Activated T-helper 17 cell treated with anti-CD3 and anti-CD28 coated beads, Interleukin-2, amount 50 U/mL, for 72 hours (primary cell): ENCODE data around the gene ARFIP1. TPM values are rescaled to one million over a fixed set of nuclear protein-coding genes. Genes with fewer than 3 reads are reported as not detected.

Experiments
- ATAC-seq: fragments of 150-1000 bp; cut with Tn5 transposase; replicated peaks from 2 replicates; pipeline ENCODE4 v1.10.0; 2021; ENCODE audit warnings: mild to moderate bottlenecking, moderate library complexity
- H3K27ac Mint-ChIP-seq: one replicate; pipeline ENCODE4 v1.8.0; 2022; ENCODE audit warnings: mixed read lengths
- H3K27me3 Mint-ChIP-seq: one replicate; pipeline ENCODE4 v1.8.0; 2022; ENCODE audit warnings: mixed read lengths
- H3K36me3 Mint-ChIP-seq: one replicate; pipeline ENCODE4 v1.8.0; 2022; ENCODE audit warnings: low read depth, mild to moderate bottlenecking, mixed read lengths
- H3K4me1 Mint-ChIP-seq: one replicate; pipeline ENCODE4 v1.8.0; 2022; ENCODE audit warnings: mixed read lengths
- H3K4me3 Mint-ChIP-seq: one replicate; pipeline ENCODE4 v1.8.0; 2022; ENCODE audit warnings: mild to moderate bottlenecking, mixed read lengths
- H3K9me3 Mint-ChIP-seq: one replicate; pipeline ENCODE4 v1.8.0; 2022; ENCODE audit warnings: mixed read lengths
- total RNA-seq, 2 donors: library from RNA; stranded (reverse); gene quantifications; one replicate each; pipeline ENCODE4 v1.2.3, GENCODE V29; 2022

Gene ARFIP1
- total RNA-seq, 2 donors from 2014 or later, result 11.4 to 14.0 TPM

GRCh38 chr4:152776352-152776751, 3.4 kb upstream of the ARFIP1 start:
- Mint-ChIP-seq H3K4me3 (no peak overlapping the region), H3K27me3 (peaks cover 3% of the 10 kb centered on the region), H3K4me1 (peaks cover 8% of the 10 kb centered on the region), H3K9me3 (no peaks in the 10 kb centered on the region), H3K36me3 (peaks cover 7% of the 10 kb centered on the region), H3K27ac (no peak overlapping the region)
- no peak for ATAC-seq

- Mint-ChIP-seq H3K36me3 (peaks cover 7% of the 10 kb centered on the region), H3K9me3 (no peaks in the 10 kb centered on the region), H3K4me1 (peaks cover 12% of the 10 kb centered on the region), H3K27ac (no peak overlapping the region), H3K27me3 (peaks cover 3% of the 10 kb centered on the region), H3K4me3 (no peak overlapping the region)
- ATAC-seq, result no peak
These were observed 2.3 kb upstream of the ARFIP1 start for GRCh38 chr4:152777488-152777887.

GRCh38 chr4:152778656-152779512, 870 bp upstream of the ARFIP1 start:
- Mint-ChIP-seq H3K36me3 (peaks cover 7% of the 10 kb centered on the region), H3K4me3 (peak overlapping the region; percentile 91), H3K9me3 (no peaks in the 10 kb centered on the region)

GRCh38 chr4:152780267-152780778, 569 bp downstream of the ARFIP1 start:
- no peaks in the 10 kb centered on the region for H3K9me3 Mint-ChIP-seq
- H3K4me3 Mint-ChIP-seq, result peak overlapping the region; percentile 91
- H3K27me3 Mint-ChIP-seq, result peaks cover 3% of the 10 kb centered on the region
- peaks cover 12% of the 10 kb centered on the region for H3K4me1 Mint-ChIP-seq
- ATAC-seq, result no peak
- H3K36me3 Mint-ChIP-seq, result peaks cover 7% of the 10 kb centered on the region
- H3K27ac Mint-ChIP-seq, result peak overlapping the region; percentile 99

More at GRCh38 chr4:152778656-152779512, 870 bp upstream of the ARFIP1 start:
- H3K4me1 Mint-ChIP-seq, result peaks cover 12% of the 10 kb centered on the region
- ATAC-seq, result no peak
- peaks cover 3% of the 10 kb centered on the region for H3K27me3 Mint-ChIP-seq
- H3K27ac Mint-ChIP-seq, result peak overlapping the region; percentile 99

- H3K9me3 Mint-ChIP-seq, result no peaks in the 10 kb centered on the region
- no peak overlapping the region for H3K4me3 Mint-ChIP-seq
- peaks cover 4% of the 10 kb centered on the region for H3K36me3 Mint-ChIP-seq
- no peaks in the 10 kb centered on the region for H3K27me3 Mint-ChIP-seq
- H3K27ac Mint-ChIP-seq, result no peak overlapping the region
- peaks cover 26% of the 10 kb centered on the region for H3K4me1 Mint-ChIP-seq
- no peak for ATAC-seq
These were observed 5.0 kb downstream of the ARFIP1 start for GRCh38 chr4:152784490-152785350.

- peak overlapping the region; percentile 26 for H3K27ac Mint-ChIP-seq
- H3K4me1 Mint-ChIP-seq, result peaks cover 23% of the 10 kb centered on the region
- H3K36me3 Mint-ChIP-seq, result no peaks in the 10 kb centered on the region
- no peak for ATAC-seq
- H3K9me3 Mint-ChIP-seq, result no peaks in the 10 kb centered on the region
- peak overlapping the region; percentile 34 for H3K4me3 Mint-ChIP-seq
- no peaks in the 10 kb centered on the region for H3K27me3 Mint-ChIP-seq
These were observed 6.2 kb downstream of the ARFIP1 start for GRCh38 chr4:152785639-152786615.

GRCh38 chr4:152786627-152787026, 6.9 kb downstream of the ARFIP1 start:
- H3K4me1 Mint-ChIP-seq, result peaks cover 20% of the 10 kb centered on the region
- H3K9me3 Mint-ChIP-seq, result no peaks in the 10 kb centered on the region
- peak overlapping the region; percentile 26 for H3K27ac Mint-ChIP-seq
- no peak for ATAC-seq
- peak overlapping the region; percentile 34 for H3K4me3 Mint-ChIP-seq
- no peaks in the 10 kb centered on the region for H3K27me3 Mint-ChIP-seq
- H3K36me3 Mint-ChIP-seq, result no peaks in the 10 kb centered on the region

DNA sequence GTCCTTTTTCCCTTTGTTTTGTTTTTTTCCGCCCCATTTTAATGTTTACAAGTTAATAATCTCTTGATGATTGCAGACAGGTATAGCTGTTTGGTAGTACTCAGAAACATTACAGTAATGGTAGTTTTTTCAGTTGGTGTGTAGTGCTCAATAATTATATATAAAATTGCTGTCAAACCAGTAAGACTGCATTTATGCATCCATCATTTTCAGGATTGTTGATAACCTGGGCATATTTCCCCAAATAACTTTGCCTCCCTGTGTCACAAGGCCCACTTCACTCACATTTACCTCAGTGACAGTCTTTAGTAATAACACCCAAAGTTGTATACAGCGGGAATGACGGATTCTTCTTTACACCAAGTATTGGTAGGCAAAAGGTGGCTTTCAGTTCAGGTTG, 16.1 kb downstream of the ARFIP1 start:
- Mint-ChIP-seq H3K27ac (no peak overlapping the region), H3K4me3 (no peak overlapping the region), H3K36me3 (no peaks in the 10 kb centered on the region)

DNA sequence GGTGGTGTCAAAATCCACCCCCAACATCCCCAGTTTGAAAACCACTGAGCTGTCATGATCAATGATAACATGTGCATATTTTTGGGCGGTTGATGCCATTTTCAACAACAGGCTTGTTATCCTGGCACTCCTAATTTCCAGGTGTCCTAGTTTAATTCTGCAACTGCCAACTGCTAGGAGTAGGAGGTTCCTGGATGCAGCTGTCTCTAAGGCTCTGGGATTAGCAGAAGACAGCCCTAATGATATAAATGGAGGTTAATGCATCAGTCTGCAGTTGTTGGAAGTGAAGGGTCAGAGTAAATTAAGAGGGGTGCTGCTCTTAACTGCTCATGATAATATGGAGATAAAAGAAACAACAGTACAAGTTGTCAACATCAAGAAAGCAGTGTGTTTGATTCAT, 23.8 kb downstream of the ARFIP1 start:
- Mint-ChIP-seq H3K4me1 (peaks cover 12% of the 10 kb centered on the region), H3K9me3 (no peaks in the 10 kb centered on the region), H3K27ac (no peak overlapping the region), H3K36me3 (peaks cover 6% of the 10 kb centered on the region), H3K27me3 (no peaks in the 10 kb centered on the region), H3K4me3 (no peak overlapping the region)
- ATAC-seq, result no peak

More for the DNA sequence above, 16.1 kb downstream of the ARFIP1 start:
- no peak for ATAC-seq
- Mint-ChIP-seq H3K27me3 (no peaks in the 10 kb centered on the region), H3K9me3 (no peaks in the 10 kb centered on the region), H3K4me1 (no peaks in the 10 kb centered on the region)

GRCh38 chr4:152805071-152805650, 25.4 kb downstream of the ARFIP1 start:
- Mint-ChIP-seq H3K27ac (peak overlapping the region; percentile 39), H3K4me3 (no peak overlapping the region), H3K27me3 (no peaks in the 10 kb centered on the region), H3K36me3 (peaks cover 8% of the 10 kb centered on the region), H3K4me1 (peaks cover 12% of the 10 kb centered on the region), H3K9me3 (no peaks in the 10 kb centered on the region)
- ATAC-seq, result no peak

GRCh38 chr4:152805818-152806217, 26.1 kb downstream of the ARFIP1 start:
- H3K27ac Mint-ChIP-seq, result peak overlapping the region; percentile 39
- H3K4me3 Mint-ChIP-seq, result no peak overlapping the region
- no peak for ATAC-seq

DNA sequence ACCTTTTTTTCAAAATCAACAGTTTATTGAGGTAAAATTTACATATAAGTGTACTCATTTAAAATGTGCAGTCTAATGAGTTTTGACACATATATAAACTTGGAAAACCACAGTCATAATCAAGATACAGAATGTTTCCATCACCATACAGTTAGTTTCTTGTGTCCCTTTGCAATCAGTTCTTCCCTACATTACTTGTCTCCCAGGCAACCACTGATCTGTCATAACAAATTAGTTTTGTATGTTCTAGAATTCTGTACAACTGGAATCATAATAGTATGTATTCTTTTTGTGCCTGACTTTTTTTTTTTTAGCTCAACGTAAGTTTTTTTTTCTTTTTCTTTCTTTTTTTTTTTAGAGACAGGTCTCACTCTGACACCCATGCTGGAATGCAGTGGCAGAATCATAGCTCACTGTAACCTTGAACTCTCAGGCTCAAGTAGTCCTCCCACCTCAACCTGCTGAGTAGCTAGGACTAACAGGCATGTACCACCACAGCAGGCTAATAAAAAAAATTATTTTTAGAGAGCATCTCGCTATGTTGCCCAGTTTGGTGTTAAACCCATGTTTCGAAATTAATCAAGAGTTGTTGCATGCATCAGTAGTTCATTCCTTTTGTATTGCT, 26.9 kb downstream of the ARFIP1 start:
- no peaks in the 10 kb centered on the region for H3K9me3 Mint-ChIP-seq
- no peak overlapping the region for H3K4me3 Mint-ChIP-seq
- H3K4me1 Mint-ChIP-seq, result peaks cover 12% of the 10 kb centered on the region
- H3K36me3 Mint-ChIP-seq, result peaks cover 22% of the 10 kb centered on the region
- peak; percentile 42 for ATAC-seq
- H3K27ac Mint-ChIP-seq, result no peak overlapping the region
- no peaks in the 10 kb centered on the region for H3K27me3 Mint-ChIP-seq

More at GRCh38 chr4:152805818-152806217, 26.1 kb downstream of the ARFIP1 start:
- H3K9me3 Mint-ChIP-seq, result no peaks in the 10 kb centered on the region
- H3K36me3 Mint-ChIP-seq, result peaks cover 14% of the 10 kb centered on the region
- no peaks in the 10 kb centered on the region for H3K27me3 Mint-ChIP-seq
- H3K4me1 Mint-ChIP-seq, result peaks cover 12% of the 10 kb centered on the region

GRCh38 chr4:152807294-152807829, 27.6 kb downstream of the ARFIP1 start:
- peak overlapping the region; percentile 74 for H3K27ac Mint-ChIP-seq
- H3K27me3 Mint-ChIP-seq, result no peaks in the 10 kb centered on the region
- H3K36me3 Mint-ChIP-seq, result peaks cover 29% of the 10 kb centered on the region
- H3K4me3 Mint-ChIP-seq, result peak overlapping the region; percentile 61
- no peaks in the 10 kb centered on the region for H3K9me3 Mint-ChIP-seq
- peaks cover 12% of the 10 kb centered on the region for H3K4me1 Mint-ChIP-seq
- ATAC-seq, result peak; percentile 96
